ENCODE results near the gene MECP2.

Gene MECP2

DNA sequence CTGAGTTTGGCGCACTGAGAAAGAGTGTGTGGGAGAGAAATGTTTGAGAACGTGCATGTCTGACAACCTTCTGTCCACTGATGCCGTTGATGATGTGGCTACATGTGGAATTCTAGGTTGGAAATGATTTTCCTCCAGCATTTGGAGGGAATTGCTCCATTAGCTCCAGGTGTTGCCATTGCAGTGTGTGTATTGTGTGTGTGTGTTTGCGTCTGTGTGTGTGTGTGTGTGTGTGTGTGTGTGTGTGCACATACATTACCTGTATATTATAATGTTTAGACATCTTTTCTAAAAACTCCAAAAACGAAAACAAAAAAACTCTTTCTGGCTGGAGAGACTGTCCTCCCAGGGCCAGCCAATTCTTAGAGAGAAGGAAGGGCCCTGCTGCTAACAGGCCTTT is 18.2 kb upstream of the MECP2 start:
- DNase-seq (ENCODE audit: low read depth), result no peak
- H3K4me3 ChIP-seq (replicated peaks; ENCODE audit: low read depth, low read length), result no peak overlapping the region
- TF ChIP-seq, protein P1, sequence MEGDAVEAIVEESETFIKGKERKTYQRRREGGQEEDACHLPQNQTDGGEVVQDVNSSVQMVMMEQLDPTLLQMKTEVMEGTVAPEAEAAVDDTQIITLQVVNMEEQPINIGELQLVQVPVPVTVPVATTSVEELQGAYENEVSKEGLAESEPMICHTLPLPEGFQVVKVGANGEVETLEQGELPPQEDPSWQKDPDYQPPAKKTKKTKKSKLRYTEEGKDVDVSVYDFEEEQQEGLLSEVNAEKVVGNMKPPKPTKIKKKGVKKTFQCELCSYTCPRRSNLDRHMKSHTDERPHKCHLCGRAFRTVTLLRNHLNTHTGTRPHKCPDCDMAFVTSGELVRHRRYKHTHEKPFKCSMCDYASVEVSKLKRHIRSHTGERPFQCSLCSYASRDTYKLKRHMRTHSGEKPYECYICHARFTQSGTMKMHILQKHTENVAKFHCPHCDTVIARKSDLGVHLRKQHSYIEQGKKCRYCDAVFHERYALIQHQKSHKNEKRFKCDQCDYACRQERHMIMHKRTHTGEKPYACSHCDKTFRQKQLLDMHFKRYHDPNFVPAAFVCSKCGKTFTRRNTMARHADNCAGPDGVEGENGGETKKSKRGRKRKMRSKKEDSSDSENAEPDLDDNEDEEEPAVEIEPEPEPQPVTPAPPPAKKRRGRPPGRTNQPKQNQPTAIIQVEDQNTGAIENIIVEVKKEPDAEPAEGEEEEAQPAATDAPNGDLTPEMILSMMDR (IDR thresholded peaks at IDR 0.05; ENCODE audit: low read length, missing control alignments), result no peak

DNA sequence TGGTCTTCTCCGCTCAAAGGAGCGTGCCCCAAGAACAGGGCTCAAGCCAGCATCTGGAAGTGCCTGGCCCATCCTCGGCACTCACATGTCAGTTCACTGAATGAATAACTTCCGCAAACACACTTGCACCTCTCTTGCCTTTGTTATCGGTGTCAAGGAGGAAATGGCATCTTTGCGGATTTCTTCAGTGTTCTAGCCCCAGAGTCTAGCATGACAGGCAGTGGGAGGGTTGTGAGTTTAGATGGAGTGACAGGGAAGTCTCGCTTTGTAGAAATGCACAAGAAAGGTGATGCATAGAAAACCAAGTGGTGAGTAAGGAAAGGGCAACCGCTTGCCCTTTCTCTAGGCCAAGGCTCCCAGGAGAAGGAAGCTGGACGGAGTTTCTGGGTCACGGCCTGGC is 17.6 kb upstream of the MECP2 start:
- no peak overlapping the region for H3K4me3 ChIP-seq (replicated peaks; ENCODE audit: low read depth, low read length)
- DNase-seq (ENCODE audit: low read depth), result no peak
- TF ChIP-seq, protein P1 (IDR thresholded peaks at IDR 0.05; ENCODE audit: low read length, missing control alignments), result no peak

DNA sequence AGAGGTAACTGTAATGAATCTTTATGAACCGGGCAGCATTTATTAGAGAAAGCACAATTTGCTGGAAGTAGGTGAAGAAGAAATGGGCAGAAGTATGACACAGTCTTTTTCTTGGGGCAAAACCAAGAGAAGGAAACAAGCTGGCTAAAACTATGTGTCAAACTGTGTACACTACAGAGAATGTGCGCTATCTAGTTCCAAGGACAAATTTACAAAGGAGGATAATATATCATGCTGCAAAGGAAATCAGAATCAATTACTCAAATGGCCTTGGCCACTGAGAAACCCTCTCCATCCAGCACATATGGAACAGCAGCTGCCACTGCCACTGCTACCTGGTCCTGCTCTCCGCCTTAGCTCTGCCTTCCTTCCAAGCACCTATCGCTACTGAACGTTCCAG is 17.1 kb upstream of the MECP2 start:
- DNase-seq (ENCODE audit: low read depth), result no peak
- TF ChIP-seq, protein P1 (IDR thresholded peaks at IDR 0.05; ENCODE audit: low read length, missing control alignments), result no peak
- no peak overlapping the region for H3K4me3 ChIP-seq (replicated peaks; ENCODE audit: low read depth, low read length)

DNA sequence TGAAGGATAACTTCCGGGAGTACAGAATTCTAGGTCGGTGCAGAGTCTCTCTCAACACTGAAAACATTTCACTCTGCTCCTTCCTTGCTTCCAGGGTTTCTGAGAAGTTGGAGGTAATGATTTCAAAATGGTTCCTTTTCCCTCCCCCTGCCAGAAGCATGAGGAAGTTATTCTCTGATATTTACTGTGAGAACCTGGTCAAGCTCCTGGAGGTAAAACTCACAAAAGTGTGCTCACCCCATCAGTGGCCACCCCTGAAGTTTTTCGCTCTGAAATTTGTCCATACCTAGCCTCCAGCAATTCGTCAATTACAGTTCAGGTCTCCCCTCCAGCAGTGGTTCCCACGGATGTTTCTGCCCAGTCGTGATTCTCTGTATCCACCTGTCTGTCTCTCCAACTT is 16.2 kb upstream of the MECP2 start:
- TF ChIP-seq, protein P1 (IDR thresholded peaks at IDR 0.05; ENCODE audit: low read length, missing control alignments), result no peak
- DNase-seq (ENCODE audit: low read depth), result no peak
- H3K4me3 ChIP-seq (replicated peaks; ENCODE audit: low read depth, low read length), result no peak overlapping the region

DNA sequence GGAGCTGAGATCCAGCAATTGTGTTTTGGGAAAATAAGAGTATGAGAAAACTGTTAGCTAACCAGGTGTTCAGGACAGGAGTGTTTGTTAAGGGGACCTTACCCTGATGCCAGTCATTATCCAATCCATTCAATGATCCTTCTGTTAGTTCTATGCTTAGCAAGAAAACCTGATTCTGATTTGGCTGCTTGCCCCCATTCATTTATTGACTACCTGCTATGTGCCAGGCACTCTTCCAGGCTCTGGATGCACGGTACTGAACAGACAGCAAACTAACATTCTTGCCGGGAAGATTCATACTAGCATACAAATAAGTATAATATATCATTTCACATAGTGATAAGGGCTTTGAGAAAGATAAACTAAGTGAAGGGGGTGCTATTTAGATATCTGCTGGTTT is 1.0 kb upstream of the MECP2 start:
- no peak overlapping the region for H3K4me3 ChIP-seq (replicated peaks; ENCODE audit: low read depth, low read length)
- TF ChIP-seq, protein P1 (IDR thresholded peaks at IDR 0.05; ENCODE audit: low read length, missing control alignments), result no peak
- DNase-seq (ENCODE audit: low read depth), result no peak

DNA sequence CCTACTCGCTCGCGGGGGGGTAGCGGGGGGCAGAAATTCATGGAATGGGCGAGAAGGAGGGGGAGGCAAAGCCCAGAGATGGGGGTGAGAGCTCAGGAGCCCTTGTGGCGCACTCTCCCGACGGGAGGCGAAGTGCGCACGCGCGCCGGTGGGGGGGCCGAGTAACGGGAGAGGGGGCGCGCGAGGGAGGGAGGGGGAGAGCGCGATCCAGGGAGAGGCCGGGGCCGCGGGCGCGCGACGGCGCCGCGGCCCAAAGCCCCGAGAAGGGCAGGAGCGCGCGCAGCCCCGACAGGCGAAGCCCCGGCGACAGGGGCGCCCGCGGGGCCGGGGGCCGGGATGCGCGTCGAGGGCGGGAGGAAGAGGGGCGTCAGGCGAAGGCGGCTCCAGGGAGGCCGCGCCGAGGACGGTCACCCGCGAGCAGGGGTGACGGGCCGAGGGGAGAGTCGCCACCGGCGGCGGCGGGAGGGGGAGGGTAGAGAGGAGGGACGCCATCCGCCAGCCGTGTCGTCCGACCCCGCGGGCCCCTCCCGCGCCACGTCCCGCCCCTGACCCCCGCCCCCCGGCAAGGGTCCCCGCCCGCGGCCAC is 421 bp downstream of the MECP2 start:
- TF ChIP-seq, protein P1 (IDR thresholded peaks at IDR 0.05; ENCODE audit: low read length, missing control alignments), result no peak
- DNase-seq (ENCODE audit: low read depth), result peak; percentile 63

More for the DNA sequence above, 421 bp downstream of the MECP2 start:
- H3K4me3 ChIP-seq (replicated peaks; ENCODE audit: low read depth, low read length), result peak overlapping the region; percentile 70
